Stimulated activated CD8-positive, alpha-beta memory T cell treated with anti-CD3 and anti-CD28 coated beads, Interleukin-4, amount 100 ng/mL, for 4 hours (primary cell): ENCODE measurements around the gene TMEM260.

Source experiments
- DNase-seq, 2 donors: peaks; one replicate each; pipeline ENCODE4 v3.0.0-alpha.2; 2020; ENCODE audit warnings: low read depth in 2 of 2, low spot score in 1 of 2

The TMEM260 gene

DNA sequence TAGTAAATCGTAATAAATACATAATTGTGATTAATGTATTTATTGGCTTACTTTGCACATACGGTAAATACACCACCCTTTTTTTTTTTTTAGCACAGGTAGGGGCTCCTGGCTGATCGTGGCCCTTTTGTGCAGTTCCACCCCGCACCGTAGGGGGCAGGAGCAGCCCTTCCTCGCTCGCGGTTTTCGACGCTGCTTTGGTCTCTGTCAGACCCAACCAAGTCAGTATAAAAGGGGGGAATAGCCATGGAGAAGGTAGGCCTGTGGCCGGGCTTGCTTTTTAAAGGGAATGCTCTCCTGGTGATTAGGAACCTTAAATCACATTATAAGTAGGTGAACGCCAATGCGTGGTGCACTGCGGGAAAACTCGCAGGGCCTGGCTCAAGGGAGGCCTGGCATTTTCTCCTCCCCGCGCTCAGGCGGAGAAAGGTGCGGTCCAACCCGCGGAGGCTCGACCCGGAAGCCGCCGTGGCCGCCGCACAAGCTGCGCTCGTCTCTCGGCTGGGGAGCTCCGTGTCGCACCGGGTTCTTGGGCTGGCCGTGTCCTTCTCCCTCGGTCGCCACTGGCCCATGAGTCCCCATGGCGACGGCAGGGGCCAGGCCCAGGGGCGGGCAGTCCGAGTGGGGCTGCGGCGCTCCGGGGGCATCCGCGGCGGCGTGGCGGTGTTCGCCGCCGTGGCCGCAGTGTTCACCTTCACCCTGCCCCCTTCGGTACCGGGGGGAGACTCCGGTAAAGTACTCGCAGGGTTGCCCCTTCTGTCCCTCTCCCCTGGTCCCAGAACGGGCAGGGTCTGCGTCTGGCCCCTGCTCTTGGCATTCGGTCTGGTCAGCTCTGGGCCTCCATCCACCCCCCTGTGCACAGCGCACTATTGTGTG lies at the start of gene TMEM260:
TSS of gene TMEM260 (plus strand) at position 454 of the 876 bp plus-strand sequence. CDS start at position 571, 117 bp downstream.
- peak; percentile 81 to 82 for DNase-seq

DNA sequence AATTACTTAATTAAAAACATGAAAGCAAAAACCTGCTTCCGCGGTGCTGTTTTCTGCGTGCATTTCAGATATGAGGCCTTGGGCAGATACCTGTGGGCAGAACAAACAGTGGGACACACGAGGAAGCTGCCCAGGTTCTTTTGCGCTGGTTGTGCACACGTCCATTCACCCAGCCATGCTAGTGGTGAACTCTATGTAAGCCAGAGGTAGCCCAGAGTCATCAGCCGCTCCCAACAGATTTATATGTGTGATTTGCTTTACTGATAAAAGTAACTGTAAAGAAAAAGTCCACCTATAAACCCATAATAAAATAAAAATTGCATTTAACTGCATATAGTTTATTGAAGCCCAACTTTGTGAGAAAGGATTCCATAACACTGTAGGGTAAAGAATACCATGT lies 47.1 kb upstream of the TMEM260 start:
- no peak for DNase-seq

DNA sequence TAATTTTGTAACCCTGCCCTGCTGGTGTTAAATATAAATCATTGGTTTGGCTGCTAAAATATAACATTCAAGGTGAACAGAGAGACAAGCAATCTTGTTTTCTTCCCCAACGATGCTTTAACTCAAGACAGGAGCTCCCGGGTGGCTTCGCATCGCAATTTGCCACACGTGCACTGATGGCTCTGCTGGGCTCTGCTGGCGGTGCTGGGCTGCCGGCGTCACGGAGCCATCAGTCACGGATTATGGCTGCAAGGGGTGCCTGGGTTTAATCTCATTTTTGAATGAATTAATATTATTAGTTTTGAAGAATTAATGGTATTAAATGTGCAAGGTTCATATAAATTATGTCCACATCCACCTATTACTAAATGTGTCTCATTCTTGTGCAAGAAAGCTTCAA lies 44.9 kb upstream of the TMEM260 start:
- no peak for DNase-seq

DNA sequence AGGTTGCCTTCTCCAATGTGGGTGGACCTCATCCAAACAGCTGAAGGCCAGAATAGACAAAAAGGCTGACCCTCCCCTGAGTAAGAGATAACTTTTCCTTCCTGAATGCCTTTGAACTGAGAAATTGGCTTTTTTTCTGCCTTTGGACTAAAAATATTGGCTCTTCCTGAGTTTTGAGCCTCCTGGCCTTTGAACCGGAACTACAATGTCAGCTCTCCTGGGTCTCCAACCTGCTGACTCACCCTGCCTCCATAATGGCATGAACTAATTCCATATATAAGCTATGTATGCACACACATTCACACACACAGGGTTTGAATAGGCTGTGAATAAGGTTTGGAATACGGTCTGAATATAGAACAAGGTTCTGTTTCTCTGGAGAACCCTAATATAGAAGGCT lies 39.7 kb upstream of the TMEM260 start:
- DNase-seq: no peak

DNA sequence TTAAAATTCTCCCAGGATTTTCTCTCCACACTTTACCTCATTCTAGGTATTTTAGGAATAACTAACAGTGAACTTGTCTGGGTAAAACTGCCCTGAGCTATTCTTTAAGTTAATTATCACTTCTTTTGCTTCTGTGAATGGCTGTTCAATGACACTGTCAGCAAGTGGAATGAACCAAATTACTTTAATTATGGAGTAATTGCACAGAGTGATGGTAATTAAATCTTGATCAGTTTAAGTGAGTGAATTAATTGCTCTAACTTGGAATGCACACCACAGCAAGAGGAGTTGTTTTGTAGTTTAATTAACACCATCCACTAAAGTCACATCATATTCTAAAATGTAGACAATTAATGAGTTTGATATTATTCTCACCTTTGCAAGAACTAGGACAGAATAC lies 36.2 kb upstream of the TMEM260 start:
- DNase-seq: no peak

DNA sequence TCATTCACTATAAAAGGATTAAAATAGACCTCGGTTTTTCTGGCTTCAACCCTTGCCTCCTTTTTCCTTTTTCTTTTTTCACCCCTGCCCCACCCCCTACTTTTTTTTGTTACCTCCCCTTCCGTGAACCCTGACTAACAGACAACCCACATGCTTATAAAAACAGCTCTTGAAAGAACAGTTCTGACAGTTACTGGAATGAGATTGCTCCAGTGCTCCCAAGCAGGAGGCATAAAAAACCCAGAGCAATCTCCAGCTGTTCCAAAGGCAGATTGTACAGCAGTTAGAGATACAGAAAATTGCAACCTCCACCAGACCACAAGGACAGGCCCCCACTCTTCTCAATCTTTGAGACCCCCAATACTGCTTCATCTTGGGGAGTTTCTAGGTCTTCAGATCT lies 29.9 kb upstream of the TMEM260 start:
- no peak for DNase-seq

DNA sequence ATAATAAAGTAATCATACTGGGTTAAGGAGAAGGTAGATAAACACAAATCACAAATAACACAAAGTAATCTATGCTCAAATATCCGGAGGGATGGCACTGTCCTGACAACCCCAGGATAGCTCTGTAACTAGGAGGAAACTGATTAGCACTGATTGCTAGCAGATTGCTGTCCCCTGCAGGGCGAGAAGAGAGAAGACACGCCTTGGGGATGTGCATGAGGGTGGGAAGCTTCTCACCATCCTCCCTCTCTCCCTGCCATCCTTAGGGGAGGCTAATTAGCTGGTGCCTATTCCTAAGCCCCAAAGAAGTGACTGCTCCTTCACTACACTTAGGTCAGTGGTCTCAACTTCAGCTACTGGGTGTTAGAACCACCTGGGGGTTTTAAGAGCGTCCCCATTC lies 27.0 kb upstream of the TMEM260 start:
- DNase-seq: no peak

DNA sequence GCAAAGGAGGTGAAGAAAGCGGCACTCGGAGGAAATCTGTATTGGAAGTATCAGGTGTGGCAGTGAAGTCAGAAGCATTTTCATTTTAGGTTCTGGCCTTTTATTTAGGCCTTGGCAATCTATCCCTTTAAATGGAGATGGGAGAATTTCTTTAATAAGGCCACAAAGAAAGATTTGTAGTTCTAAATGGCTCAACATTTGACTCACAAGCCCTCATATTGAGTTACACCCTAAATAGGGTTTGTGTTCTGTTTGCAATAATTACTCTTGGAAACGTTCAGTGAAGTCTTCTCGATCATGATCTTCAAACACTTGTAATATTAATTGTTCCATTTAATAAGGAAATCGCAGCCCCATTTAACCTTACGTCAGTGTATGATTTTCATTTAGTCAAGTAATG lies 25.3 kb upstream of the TMEM260 start:
- no peak for DNase-seq

DNA sequence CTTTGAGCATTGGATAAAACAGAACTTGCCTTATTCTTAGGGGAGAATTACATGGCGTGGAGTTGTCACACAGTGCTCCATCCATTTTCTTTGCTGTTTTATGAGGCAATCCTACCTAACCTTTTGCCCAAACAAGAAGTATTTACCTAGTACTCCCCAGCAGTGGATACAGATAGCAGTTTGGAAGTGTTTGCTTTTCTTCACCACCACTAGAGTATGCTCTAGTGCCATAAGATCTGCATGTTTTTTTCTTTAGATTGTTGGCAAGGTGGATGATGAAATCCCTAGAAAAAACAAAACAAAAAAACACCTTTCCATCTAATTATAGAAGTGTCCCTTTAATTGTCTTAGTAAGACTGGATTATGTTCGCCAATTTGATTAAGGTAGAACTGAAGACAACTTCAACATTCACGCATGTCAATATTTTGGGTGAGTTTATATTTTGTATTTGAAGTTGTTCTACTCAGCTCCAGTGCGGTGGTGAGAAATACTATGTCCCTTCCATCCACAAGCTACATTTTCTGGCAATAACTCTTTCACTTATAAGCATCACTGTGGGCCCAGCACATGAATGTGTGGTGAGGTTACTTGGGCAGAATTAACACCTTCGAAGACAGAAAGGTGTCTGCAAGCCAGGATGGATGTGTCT lies 23.6 kb upstream of the TMEM260 start:
- DNase-seq: no peak

DNA sequence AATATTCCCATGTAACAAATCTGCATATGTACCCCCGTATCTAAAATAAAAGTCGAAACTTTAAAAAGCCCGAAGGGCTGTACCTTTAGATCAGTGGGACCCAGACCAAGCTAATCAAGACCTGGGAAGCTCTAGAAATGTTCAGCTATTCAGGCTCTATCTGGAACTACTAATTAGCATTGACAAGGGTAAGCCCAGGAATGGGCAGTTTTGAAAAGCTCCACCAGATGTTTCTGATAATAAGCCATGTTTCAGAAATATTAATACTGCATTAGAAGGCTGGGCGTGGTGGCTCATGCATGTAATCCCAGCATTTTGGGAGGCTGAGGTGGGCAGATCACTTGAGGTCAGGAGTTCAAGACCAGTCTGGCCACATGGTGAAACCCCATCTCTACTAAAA lies 20.4 kb upstream of the TMEM260 start:
- DNase-seq: no peak

DNA sequence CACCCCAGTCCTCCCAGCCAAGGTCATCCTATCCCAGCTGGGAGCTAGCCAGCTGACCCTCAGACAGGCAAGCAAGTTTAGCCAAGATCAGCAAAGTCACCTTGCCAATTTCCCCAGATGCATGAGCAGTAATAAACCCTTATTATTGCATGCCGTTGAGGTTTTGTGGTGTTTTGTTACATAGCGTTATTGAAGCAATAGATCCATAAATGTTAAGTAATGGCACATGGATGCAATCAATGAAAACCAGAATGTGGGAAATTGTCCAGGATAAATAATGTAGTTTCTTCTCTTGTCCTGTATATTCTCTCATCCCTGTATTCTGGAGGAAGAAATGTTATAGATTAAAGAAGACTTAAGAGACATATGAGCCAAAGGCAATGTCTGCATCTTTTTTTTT lies 18.0 kb upstream of the TMEM260 start:
- no peak for DNase-seq

DNA sequence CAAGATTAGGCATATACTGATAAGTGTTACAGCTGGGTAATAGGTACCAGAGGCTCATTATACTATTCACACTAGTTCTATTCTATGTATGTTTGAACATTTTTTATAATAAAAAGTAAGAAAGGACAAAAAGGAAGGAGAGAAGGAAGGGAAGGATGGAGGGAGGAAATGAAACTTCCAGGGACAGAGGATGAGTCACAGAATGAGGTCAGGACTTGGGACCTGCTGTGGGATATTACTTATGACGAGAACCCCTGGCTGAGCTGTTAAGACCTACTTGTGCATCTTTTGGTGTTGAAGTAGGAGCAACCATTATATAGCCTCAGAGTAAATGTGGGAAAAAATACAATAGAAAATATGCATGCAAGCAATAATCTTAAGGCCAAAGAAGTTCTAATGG lies 16.7 kb upstream of the TMEM260 start:
- DNase-seq: no peak

DNA sequence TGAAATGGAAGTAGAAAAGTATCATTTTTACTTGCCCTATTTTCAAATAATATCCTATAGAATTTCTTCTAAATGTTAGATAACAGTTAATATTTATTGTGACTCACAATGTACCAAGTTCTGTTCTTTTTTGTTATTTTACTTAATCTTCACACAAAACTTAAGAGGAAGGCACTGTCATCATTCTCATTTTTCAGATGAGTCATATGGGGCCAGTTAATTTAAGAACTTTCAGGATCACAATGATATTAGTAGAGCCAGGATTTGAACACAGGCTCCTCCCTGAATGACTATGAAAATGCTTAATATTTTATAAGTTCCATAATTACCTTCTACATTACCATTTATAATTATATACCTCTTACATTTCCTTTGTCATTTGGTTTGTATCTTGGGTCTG lies 10.4 kb upstream of the TMEM260 start:
- no peak for DNase-seq

DNA sequence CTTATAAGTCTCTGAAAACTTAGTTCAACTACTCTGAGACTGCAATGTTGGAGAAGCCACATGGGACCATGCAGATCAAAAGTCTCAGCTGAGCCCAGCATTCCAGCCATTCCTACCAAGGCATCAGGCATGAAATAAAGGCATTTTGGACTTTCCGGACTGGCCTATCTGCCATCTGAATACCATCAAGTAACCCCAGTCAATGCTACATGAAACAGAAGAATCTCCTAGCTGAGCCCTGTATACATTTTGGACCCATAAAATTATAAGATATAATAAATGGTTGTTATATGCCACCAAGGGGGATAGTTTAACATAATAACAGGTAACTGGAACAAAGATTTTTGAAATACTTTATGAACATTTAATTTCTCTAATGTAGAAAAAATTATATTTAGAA lies 9.3 kb upstream of the TMEM260 start:
- DNase-seq: no peak

DNA sequence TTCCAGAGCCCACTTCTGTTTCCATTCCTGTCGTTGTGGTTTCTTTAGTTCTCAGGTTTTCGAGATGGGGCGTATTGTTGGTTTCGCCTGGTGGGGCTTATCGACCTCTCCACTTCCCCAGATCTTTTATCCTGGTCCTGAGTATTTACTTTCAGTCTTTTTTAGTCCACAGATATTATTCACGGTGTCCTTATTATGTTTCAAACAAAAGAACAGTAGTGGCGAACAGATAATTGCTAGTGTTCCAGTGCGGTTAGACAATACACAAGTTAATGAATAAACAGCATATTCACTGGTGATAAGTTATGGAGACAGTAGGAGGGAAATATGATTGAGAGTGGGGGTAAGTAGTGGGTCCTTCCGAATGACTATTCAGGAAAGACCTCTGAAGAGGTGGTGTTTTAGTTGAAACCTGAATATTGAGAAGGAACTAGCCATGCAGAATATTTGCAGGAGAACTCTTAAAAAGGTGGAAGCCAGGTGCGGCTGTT lies 668 bp downstream of the TMEM260 start:
- DNase-seq: no peak

DNA sequence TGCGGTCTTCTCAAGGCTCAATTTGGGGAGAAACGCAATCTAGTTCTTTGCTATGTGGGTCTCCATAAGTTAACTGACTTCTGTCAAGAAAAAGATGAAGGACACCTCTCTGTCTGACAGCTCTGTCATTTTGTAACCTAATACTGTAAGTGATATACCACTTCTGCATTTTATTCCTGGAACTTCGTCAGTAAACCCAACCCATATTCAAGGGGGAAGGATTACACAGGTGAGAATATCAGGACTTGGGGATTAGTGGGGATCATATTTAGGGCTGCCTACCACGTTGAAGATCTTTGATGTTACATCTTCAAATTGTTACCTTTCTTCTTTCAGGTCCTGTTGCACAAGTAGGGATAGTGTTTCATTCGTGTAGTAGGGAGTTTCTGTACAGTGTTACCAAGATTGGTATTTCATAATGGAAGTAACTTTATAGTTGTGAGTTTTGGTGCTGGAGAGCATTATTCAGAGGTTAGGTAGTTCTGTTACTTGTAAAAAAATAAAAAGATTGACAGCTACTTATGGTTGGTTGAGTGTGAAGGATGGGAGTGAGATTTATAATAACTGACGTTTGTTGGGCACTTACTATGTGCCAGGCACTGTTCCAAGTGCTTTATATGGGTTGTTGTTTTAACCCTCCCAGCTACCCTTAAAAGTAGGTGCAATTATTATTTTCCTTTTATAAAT lies 1.6 kb downstream of the TMEM260 start:
- DNase-seq: no peak

DNA sequence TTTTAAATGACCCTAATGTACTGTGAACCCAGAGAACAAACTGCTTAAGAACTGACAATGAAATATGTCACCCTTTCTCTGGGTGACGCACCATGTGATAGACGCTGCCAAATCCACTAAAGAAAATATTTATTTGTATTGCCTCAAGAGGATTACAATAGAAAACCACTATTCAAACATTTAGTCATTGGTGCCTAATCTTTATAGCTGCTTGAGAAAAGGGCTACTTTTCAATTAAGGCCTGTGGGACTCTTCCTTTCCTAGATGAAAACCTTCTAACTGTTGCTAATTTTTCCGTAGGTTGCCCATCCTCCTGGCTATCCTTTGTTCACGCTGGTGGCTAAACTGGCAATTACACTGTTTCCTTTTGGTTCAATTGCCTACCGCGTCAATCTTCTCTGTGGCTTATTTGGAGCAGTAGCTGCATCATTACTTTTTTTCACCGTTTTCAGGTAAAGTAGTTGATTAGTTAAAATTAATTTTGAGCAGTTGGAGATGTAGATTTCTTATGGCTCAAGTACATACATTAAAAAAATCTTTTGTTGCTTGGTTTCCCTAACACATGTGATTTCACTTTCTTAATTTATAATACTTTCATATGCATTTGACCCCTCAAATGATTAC lies 6.0 kb downstream of the TMEM260 start:
- no peak for DNase-seq

DNA sequence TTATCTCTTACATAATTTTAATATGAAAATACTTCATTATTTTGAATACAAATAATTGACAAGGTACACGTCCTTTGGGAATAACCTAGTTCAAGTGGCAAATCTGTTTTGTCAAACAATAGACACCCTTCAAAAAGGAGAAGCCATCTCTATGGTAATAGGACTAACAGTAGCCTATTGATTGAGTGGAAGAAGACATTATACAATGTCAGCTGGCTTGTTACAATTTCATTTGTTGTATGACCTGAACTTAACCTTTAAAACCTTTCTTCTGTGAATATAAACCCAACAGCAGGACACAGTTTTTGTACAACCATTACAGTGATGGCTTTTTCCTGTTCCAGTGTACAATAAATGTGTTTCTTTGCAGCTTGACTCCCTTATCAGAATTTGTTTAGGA lies 8.1 kb downstream of the TMEM260 start:
- no peak for DNase-seq

DNA sequence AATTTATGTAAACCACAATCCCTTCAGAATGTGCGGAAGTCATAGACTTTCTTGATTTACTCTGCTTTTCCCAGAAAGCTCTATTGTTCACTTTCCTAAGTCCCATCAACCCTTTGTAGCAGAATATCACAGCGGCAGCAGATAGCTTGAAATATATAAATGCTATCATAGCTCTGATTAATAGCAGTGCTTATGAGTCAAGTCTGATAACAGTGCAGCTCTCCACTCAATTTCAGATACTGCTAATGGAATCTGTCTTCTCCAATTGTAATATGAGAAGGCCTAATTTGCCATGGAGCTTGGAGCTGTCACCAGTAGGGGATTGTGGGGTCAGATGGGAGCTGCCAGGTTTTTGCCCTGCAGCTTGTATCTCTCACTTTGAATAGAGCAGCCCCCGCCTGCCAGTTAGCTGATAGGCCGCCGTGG lies 10.9 kb downstream of the TMEM260 start:
- DNase-seq: no peak

DNA sequence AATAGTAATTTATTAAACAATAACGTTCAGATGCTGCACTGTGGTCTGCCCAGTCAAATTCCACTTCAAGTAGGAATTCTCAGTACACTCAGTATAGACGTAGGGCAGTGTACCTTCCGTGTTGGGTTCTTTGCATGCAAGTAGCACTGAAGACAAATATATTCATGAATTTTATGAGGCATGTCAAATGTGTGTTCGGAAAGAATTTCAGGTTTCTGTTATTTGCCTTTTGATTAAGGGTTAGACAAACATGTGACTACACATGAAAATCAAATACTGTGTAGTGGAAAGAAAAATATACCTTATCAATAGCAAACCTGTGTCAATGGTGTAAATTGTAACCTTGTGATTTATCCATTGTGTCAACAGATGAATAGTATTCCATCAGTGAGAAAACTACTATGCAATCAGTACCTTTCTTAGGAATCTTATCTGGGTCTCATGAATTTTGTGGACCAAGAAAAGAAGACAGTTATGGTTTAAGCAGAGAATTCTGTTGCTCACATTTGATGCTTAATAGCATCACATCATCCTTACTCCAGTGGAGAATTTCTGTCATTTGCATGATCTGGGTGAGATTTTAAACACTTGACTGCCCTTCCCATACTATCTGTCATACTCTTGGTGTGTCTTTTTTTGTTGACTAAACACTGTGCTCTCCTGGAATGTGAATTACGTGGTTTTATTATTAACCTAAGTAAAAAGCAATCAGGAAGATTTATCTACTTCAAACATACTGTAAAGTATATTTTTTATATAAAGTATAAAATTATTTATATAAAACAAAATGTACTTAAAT lies 13.3 kb downstream of the TMEM260 start:
- no peak for DNase-seq

DNA sequence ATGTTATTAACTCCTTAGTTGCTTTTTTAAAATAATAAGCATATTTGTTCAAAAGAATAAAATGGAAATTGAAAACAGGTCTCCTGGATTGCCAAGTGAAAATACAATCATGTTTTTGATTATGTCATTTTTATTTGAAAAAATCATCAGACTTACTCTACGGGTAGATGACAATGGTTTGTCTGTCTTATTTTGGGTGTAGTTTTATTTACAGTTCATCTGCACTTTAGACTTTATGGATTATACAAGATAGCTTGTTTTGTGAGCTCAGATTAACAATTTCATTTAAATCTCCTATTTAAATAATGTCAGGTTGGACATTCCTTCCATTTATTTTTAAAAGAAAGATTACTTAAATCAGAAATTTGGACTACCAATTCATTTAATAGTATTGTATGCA lies 14.8 kb downstream of the TMEM260 start:
- no peak for DNase-seq
